ENCODE data around the gene ARMC3. TPM values are rescaled to one million over a fixed set of nuclear protein-coding genes. Genes with fewer than 3 reads are reported as not detected.

The ARMC3 gene
- total and polyA plus RNA-seq, 9 of the 15 experiments (the other 6 are each of a cell fraction or from before 2014, with no cell fraction given): 0.33 to 1.1 (median 0.62) TPM

- no peak for TF ChIP-seq PTBP1 (IDR thresholded peaks at IDR 0.05; ENCODE audit: low read depth, low read length)
- no peak for TF ChIP-seq HEY1 (CRISPR knock-in tag; IDR thresholded peaks at IDR 0.05; ENCODE audit: borderline replicate concordance)
- TF ChIP-seq FOXO4 (CRISPR knock-in tag; IDR thresholded peaks at IDR 0.05): no peak
- no peak for TF ChIP-seq SNRNP70 (optimal IDR thresholded peaks at IDR 0.05; ENCODE audit: low read depth, low read length)
- peak in 1 of 2 experiments; percentile 39; a peak in 1 of 4 replicates for TF ChIP-seq MAZ (CRISPR knock-in tag; conservative IDR thresholded peaks at IDR 0.05 in 1 of 2, IDR thresholded peaks at IDR 0.05 in 1 of 2)
- no peak for TF ChIP-seq NR1H2 (CRISPR knock-in tag; IDR thresholded peaks at IDR 0.05)
- peak in 1 of 2 experiments; percentile 72; a peak in 1 of 3 replicates for TF ChIP-seq CBX3 (IDR thresholded peaks at IDR 0.05; ENCODE audit: borderline replicate concordance in 1 of 2, low read length in 2 of 2)
- TF ChIP-seq ZZZ3 (IDR thresholded peaks at IDR 0.05): no peak
- TF ChIP-seq RNF219 (CRISPR knock-in tag; IDR thresholded peaks at IDR 0.05): no peak
- TF ChIP-seq PHF8 (IDR thresholded peaks at IDR 0.05; ENCODE audit: borderline replicate concordance, low read length): no peak
- TF ChIP-seq KAT2B (IDR thresholded peaks at IDR 0.05; ENCODE audit: low read depth, low read length): no peak
- TF ChIP-seq POLR2G (IDR thresholded peaks at IDR 0.05; ENCODE audit: low read depth, low read length): no peak
- TF ChIP-seq YBX1 (IDR thresholded peaks at IDR 0.05): no peak
- TF ChIP-seq PML (IDR thresholded peaks at IDR 0.05; ENCODE audit: low read length): peak; percentile 86
- TF ChIP-seq KHSRP (IDR thresholded peaks at IDR 0.05): peak; percentile 26; the same call in 1 of the 2 replicates
- no peak for TF ChIP-seq MCM3 (IDR thresholded peaks at IDR 0.05)
- TF ChIP-seq ILF3 (IDR thresholded peaks at IDR 0.05; ENCODE audit: borderline replicate concordance): no peak
- no peak for TF ChIP-seq XRCC5 (IDR thresholded peaks at IDR 0.05; ENCODE audit: low read depth, low read length)
- no peak for TF ChIP-seq CREB5 (CRISPR knock-in tag; IDR thresholded peaks at IDR 0.05)
- no peak for TF ChIP-seq SIX5 (IDR thresholded peaks at IDR 0.05; ENCODE audit: borderline replicate concordance in 1 of 2, insufficient read depth in 1 of 2, low read depth in 1 of 2, low read length in 2 of 2)
- no peak for TF ChIP-seq PPARD (CRISPR knock-in tag; IDR thresholded peaks at IDR 0.05)
- no peak for TF ChIP-seq ZNF121 (CRISPR knock-in tag; conservative IDR thresholded peaks at IDR 0.05)
- TF ChIP-seq MLX (CRISPR knock-in tag; conservative IDR thresholded peaks at IDR 0.05): no peak
These were observed 119.6 kb downstream of the ARMC3 start (continued) for GRCh38 chr10:23047201-23048050.

All from K562 (cell line).